Skeletal muscle tissue (tissue), 4 donors: ENCODE measurements around the gene EMP3. TPM values are rescaled to one million over a fixed set of nuclear protein-coding genes. Genes with fewer than 3 reads are reported as not detected.
A peak's percentile ranks its signal among the peaks of the same experiment; 100 is the strongest.
"Not testable (repeated sequence)": the region's sequence is repeated elsewhere in the genome, so short reads cannot be mapped to it uniquely, and the experiment has no call there.

ENCODE experiments used
- H3K27ac ChIP-seq: one replicate; pipeline ENCODE4 v1.7.0; 2013; ENCODE audit warnings: mild to moderate bottlenecking, low read depth, low read length, inconsistent platforms
- H3K27me3 ChIP-seq, 3 donors: one replicate each; pipeline ENCODE4 v1.7.0; 2013; ENCODE audit warnings: low read length in 3 of 3; ENCODE audit not compliant: control insufficient read depth in 3 of 3, insufficient read depth in 3 of 3
- H3K36me3 ChIP-seq, 3 donors: one replicate each; pipeline ENCODE4 v1.7.0; 2013; ENCODE audit warnings: low read length in 3 of 3; ENCODE audit not compliant: control insufficient read depth in 3 of 3, insufficient read depth in 3 of 3
- H3K4me1 ChIP-seq, 3 donors: one replicate each; pipeline ENCODE4 v1.7.0; 2013; ENCODE audit warnings: low read length in 3 of 3, mild to moderate bottlenecking in 3 of 3; ENCODE audit not compliant: control insufficient read depth in 3 of 3, insufficient read depth in 3 of 3
- H3K4me3 ChIP-seq, 3 donors: one replicate each; pipeline ENCODE4 v1.7.0; 2013; ENCODE audit warnings: low read length in 3 of 3
- H3K9ac ChIP-seq, 3 donors: one replicate each; pipeline ENCODE4 v1.7.0; 2013; ENCODE audit warnings: low read length in 3 of 3, mild to moderate bottlenecking in 3 of 3, moderate library complexity in 2 of 3, low read depth in 1 of 3
- H3K9me3 ChIP-seq, 3 donors: one replicate each; pipeline ENCODE4 v1.7.0; 2013; ENCODE audit warnings: low read length in 3 of 3; ENCODE audit not compliant: control insufficient read depth in 3 of 3
- total RNA-seq: library from RNA; depleted of rRNA; stranded (reverse); fragments of >200 nt; gene quantifications from one replicate; pipeline ENCODE4 v1.2.3, GENCODE V29; 2014
- donor health status: Osteomylitis.

The EMP3 gene
- total RNA-seq, 1 donor from 2014 or later: 72.5 TPM

DNA sequence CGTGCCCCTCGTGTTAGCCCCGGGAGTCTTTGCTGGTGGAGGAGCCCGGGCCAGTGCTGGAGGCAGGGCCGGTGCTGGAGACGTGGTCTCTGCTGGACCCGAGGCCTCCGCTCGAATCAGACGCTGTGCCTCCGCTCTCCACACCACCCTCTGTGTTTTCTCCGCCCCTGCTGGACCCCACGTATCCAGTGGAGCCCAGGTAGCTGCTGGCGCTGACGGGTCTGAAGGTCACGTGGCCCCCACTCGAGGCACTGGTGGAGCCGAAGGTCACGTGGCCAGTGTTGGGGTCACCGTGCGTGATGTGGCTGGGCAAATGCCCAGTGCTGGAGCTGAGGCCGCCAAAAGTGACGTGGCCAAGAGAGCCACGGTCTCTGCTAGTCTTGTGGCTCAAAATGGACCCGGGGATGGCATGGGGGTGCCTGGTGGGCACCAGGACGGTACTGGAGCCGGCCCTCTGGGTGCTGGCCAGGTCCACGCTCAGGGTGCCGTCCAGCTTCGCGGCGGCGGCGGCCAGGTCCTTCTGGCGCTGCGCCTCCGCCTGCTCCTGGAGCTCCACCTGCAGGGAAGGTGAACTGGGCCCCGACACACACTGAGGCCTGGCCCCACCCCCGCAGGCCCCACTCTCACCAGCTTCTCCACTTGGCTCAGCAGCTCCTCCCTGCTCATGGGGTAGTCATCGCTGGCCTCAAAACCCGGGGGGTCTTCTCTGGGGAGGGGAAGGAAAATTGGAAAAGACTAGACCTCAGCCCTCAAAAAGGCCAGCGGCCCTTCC is 28.2 kb upstream of the EMP3 start:
- Histone ChIP-seq H3K4me1 (no peaks in the 10 kb centered on the region), H3K4me3 (no peak overlapping the region), H3K27ac (no peak overlapping the region), H3K9ac (no peak overlapping the region), H3K27me3 (peaks cover 0 to 4% (median 3%) of the 10 kb centered on the region in 3 donors), H3K36me3 (no peaks in the 10 kb centered on the region), H3K9me3 (no peaks in the 10 kb centered on the region)

DNA sequence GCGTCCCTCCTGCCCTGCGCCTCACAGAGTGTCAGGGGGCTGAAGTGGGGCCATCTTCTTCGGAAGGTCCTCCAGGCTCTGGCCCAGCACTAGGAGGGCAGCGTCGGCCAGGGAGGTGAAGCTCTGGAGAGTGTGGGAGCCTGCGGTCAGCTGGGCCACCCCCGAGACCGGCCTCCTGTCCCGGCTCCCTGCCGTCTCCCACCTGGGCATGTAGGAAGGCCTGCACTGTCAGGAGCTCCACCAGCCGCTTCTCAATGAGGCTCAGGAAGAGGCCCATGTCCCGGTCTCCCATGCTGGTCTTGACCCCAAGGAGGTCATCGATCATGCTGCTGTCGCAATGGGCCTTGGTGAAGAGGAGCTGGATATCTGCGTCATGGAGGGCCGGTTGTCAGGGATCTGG is 27.4 kb upstream of the EMP3 start:
- Histone ChIP-seq H3K27me3 (peaks cover 0 to 4% (median 3%) of the 10 kb centered on the region in 3 donors), H3K9me3 (no peaks in the 10 kb centered on the region)

DNA sequence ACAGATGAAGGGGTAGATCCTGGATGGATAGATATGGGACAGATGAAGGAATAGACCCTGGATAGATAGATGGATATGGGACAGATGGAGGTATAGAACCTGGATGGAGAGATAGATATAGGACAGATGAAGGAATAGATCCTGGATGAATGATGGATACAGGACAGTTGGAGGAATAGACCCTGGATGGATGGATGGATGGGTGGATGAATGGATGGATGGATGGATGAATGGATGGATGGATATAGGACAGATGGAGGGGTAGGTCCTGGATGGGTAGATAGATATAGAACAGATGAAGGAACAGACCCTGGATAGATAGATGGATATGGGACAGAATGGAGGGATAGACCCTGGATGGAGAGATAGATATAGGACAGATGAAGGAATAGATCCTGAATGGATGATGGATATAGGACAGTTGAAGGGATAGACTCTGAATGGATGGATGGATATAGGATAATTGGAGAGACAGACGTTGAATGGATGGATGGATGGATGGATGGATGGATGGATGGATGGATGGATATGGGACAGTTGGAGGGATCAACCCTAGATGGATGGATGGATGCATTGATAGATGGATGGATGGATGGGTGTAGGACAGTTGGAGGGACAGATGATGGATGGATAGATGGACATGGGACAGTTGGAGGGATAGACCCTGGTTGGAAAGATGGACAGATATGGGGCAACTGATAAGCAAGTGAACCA is 23.3 kb upstream of the EMP3 start:
- Histone ChIP-seq H3K27me3 (peaks cover 0 to 2% (median 0%) of the 10 kb centered on the region in 3 donors), H3K4me3 (no peak overlapping the region), H3K36me3 (no peaks in the 10 kb centered on the region), H3K9me3 (no peaks in the 10 kb centered on the region), H3K4me1 (no peaks in the 10 kb centered on the region), H3K27ac (no peak overlapping the region), H3K9ac (no peak overlapping the region)

More for the DNA sequence above, 27.4 kb upstream of the EMP3 start:
- H3K27ac ChIP-seq: no peak overlapping the region
- H3K36me3 ChIP-seq: no peaks in the 10 kb centered on the region
- no peak overlapping the region for H3K4me3 ChIP-seq
- no peak overlapping the region for H3K9ac ChIP-seq
- H3K4me1 ChIP-seq: no peaks in the 10 kb centered on the region

DNA sequence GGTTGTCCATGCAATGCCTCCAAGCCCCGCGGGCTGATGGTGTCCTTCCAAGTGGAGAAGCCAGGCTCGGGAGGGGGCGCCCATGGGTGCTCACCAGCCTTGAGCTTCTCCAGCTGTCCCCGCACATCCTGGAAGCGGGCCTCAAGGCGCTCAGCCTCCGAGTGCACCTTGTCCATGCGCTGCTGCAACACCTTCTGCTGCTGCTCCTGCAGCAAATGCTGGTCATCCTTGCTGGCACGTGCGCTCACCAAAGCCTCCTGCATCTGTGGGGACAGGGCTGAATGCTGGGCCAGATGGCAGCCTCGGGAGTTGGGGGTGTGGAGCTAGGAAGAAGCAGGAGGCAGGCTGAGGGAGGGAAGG is 22.8 kb upstream of the EMP3 start:
- no peak overlapping the region for H3K9ac ChIP-seq
- no peaks in the 10 kb centered on the region for H3K9me3 ChIP-seq
- H3K36me3 ChIP-seq: no peaks in the 10 kb centered on the region
- no peak overlapping the region for H3K4me3 ChIP-seq
- no peaks in the 10 kb centered on the region for H3K27me3 ChIP-seq
- H3K27ac ChIP-seq: no peak overlapping the region
- no peaks in the 10 kb centered on the region for H3K4me1 ChIP-seq

DNA sequence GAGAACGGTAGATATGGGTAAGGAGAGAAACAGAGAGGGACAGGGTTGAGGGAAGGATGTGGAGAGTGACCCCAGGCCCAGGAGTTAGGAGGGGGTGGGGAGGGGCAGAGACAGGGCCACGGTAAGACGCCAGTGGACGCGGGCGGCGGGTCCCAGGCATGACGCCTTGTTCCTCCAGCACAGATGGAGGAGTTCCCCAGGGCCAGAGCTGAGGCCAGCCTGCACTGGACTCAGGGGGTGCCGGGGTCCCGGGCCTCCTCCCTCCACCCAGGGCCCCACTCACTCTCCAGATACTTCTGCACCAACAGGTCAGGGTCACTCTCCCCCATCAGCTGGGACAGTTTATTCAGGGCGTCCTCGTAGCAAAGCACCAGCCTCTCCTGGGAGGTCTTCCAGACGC is 22.0 kb upstream of the EMP3 start:
- H3K4me3 ChIP-seq: no peak overlapping the region
- H3K4me1 ChIP-seq: no peaks in the 10 kb centered on the region
- H3K27ac ChIP-seq: no peak overlapping the region
- H3K27me3 ChIP-seq: no peaks in the 10 kb centered on the region
- no peaks in the 10 kb centered on the region for H3K36me3 ChIP-seq
- H3K9me3 ChIP-seq: no peaks in the 10 kb centered on the region
- H3K9ac ChIP-seq: no peak overlapping the region

DNA sequence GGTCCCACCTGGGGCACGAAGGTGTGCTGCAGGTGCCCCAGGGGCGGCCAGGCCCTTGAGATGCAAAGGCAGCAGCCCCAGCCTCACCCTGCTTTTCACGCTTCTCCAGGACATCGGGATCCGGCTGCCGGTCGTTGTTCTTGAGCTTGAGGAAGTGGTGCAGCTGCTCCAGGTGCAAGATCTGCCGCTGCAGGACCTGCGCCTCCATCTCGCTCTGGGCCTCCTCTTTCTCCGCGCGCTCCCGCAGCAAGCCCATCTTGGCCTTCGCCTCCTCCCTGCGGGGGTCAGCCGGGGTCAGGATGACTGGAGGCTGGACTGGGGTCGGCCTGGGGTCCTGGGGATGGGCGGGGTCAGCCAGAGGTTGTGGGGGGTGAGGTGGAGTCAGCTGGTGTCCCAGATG is 21.5 kb upstream of the EMP3 start:
- H3K9me3 ChIP-seq: no peaks in the 10 kb centered on the region
- H3K9ac ChIP-seq: no peak overlapping the region
- no peaks in the 10 kb centered on the region for H3K27me3 ChIP-seq
- no peaks in the 10 kb centered on the region for H3K36me3 ChIP-seq
- H3K4me1 ChIP-seq: peaks cover 0 to 1% (median 0%) of the 10 kb centered on the region in 3 donors
- H3K4me3 ChIP-seq: no peak overlapping the region
- H3K27ac ChIP-seq: no peak overlapping the region

DNA sequence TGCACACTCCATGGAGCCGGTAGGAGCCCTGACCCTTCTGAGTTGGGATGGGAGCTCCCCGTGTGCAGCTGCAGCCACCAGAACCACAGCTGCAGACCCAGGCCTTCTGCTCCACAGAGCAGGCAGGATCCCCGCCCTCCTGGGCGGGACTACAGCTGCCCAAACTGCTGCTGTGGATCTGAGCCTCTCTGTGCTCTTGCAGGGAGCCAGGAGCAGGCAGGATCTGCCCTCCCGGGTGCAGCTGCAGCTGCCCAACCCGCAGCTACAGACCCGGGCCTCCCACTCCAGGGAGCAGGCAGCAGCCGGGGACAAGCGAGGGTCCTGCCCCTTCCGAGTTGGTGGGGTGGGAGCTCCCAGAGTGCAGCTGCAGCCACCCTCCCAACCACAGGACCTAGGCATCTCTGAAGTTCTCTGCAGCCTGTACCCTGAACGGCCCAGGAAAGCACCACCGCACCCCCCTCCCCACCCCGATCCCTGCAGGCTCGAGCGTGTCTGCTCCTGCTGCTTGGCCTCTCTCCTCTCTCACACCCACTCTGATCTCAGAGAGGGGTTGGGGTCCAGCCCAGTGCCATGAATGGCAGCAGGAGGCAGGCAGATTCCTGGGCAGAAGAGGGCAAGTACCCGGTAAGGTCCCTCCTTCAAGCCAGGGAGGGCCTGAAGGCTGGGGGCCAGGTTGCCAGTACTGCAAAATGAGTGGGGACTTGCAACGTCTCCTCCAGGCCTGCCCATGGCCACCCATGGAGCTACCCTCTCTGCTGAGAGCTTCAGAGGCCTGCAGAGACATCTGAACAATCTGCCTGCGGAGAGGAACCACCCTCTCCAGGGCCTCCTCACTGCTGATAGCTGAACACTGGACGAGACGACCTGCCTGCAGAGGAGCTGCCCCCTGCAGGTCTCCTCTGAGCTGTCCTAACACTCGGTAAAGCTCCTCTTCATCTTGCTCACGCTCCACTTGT is 16.4 kb upstream of the EMP3 start:
- Histone ChIP-seq H3K36me3 (no peaks in the 10 kb centered on the region), H3K9ac (no peak overlapping the region), H3K27me3 (no peaks in the 10 kb centered on the region), H3K9me3 (no peaks in the 10 kb centered on the region), H3K4me1 (peaks cover 3 to 15% (median 9%) of the 10 kb centered on the region in 3 donors), H3K4me3 (no peak overlapping the region), H3K27ac (no peak overlapping the region)

DNA sequence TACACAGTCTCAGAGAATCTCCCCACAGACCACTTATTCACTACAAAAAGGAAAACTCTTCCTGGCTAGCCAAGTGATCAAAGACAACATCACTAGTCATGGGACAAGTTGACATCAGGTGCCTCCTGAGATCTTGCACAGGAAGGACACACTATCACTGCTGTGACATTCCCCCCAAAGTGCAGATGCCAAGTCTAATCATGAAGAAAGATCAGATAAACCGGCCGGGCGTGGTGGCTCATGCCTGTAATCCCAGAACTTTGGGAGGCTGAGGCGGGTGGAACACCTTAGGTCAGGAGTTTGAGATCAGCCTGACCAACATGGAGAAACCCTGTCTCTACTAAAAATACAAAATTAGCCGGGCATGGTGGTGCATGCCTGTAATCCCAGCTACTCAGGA is 15.6 kb upstream of the EMP3 start:
- H3K9me3 ChIP-seq, H3K36me3 ChIP-seq, H3K9ac ChIP-seq, H3K27me3 ChIP-seq, H3K4me3 ChIP-seq: not testable (repeated sequence)
- H3K27ac ChIP-seq: peak overlapping the region; percentile 32
- H3K4me1 ChIP-seq: peaks cover 3 to 16% (median 9%) of the 10 kb centered on the region in 3 donors

DNA sequence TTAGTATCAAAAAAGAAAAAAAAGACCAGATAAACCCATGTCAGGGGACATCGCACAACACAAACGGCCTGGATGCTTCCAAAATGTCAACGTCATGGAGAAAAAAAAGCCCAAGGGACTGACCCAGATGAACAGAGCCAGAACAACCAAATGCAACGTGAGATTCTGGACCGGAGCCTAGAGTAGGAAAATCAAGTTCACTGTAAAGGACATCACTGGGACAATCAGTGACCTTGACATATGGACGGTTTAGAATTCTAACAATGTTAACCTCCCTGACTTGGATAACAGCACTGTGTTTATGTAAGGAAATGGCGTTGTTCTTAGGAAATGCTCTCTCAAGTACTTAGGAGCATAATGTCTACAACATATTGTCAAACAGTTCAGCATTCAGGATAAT is 15.1 kb upstream of the EMP3 start:
- Histone ChIP-seq H3K27ac (peak overlapping the region; percentile 32), H3K4me3 (no peak overlapping the region), H3K9ac (no peak overlapping the region), H3K27me3 (no peaks in the 10 kb centered on the region), H3K36me3 (no peaks in the 10 kb centered on the region), H3K4me1 (peaks cover 3 to 17% (median 9%) of the 10 kb centered on the region in 3 donors), H3K9me3 (no peaks in the 10 kb centered on the region)
